RPMI7951 (cell line): ENCODE data around the gene TAS2R7. TPM values are rescaled to one million over a fixed set of nuclear protein-coding genes. Genes with fewer than 3 reads are reported as not detected.

ENCODE experiments used
- total RNA-seq: library from RNA; depleted of rRNA; stranded (reverse); fragments of >200 nt; shearing (Covaris generic); gene quantifications from 2 replicates; pipeline ENCODE4 v1.2.3, GENCODE V29; 2014; rRNA removed

TAS2R7 gene
- total RNA-seq, 1 experiment from 2014 or later, result not detected

Other genes with a start within 250 kb of the TAS2R7 start
- 53.4 and 69.1 TPM in 2 replicates for gene MAGOHB, start 189.0 kb downstream of the TAS2R7 start, total RNA-seq
- 0.68 and 0.84 TPM in 2 replicates for gene STYK1, start 128.6 kb downstream of the TAS2R7 start, total RNA-seq
- 36.4 and 44.9 TPM in 2 replicates for gene YBX3, start 79.3 kb downstream of the TAS2R7 start, total RNA-seq
- 0.20 TPM in 1 of 2 replicates, not detected in the other for gene TAS2R8, start 4.7 kb upstream of the TAS2R7 start, total RNA-seq
- gene TAS2R9, start 7.5 kb upstream of the TAS2R7 start, total RNA-seq, result not detected in 2 replicates
- 0.60 and 0.68 TPM in 2 replicates for gene TAS2R10, start 23.7 kb upstream of the TAS2R7 start, total RNA-seq
- 1.3 and 2.2 TPM in 2 replicates for gene PRR4, start 46.8 kb upstream of the TAS2R7 start, total RNA-seq
- 3.5 and 10.7 TPM in 2 replicates for gene PRH1, start 81.6 kb upstream of the TAS2R7 start, total RNA-seq
- gene TAS2R13, start 106.9 kb upstream of the TAS2R7 start, total RNA-seq, result 0.20 and 0.48 TPM in 2 replicates
- not detected in 2 replicates for gene PRH2, start 126.6 kb upstream of the TAS2R7 start, total RNA-seq
- 0.98 and 1.9 TPM in 2 replicates for gene TAS2R14, start 136.6 kb upstream of the TAS2R7 start, total RNA-seq
- 0.20 and 0.24 TPM in 2 replicates for gene TAS2R50, start 184.3 kb upstream of the TAS2R7 start, total RNA-seq
- 0.24 and 0.68 TPM in 2 replicates for gene TAS2R20, start 195.7 kb upstream of the TAS2R7 start, total RNA-seq
- gene TAS2R19, start 220.0 kb upstream of the TAS2R7 start, total RNA-seq, result 0.24 TPM in 1 of 2 replicates, not detected in the other
- 1.1 and 1.2 TPM in 2 replicates for gene TAS2R31, start 228.8 kb upstream of the TAS2R7 start, total RNA-seq